MCF 10A (cell line): ENCODE results near the gene ZNF236. TPM values are rescaled to one million over a fixed set of nuclear protein-coding genes. Genes with fewer than 3 reads are reported as not detected.
A peak's percentile ranks its signal among the peaks of the same experiment; 100 is the strongest.

Experiments
- BruUV-seq: library from RNA; stranded (reverse); fragments of 400-500 nt; replicated peaks from 2 replicates; lab custom pipeline; 2021; lab: Mats Ljungman, UMichigan
- CTCF ChIA-PET: fragments of 300-600 bp; sonication (Branson Sonifier 250); formaldehyde crosslinking; extraction: SDS; loops from one replicate; lab custom pipeline; 2021; ENCODE audit warnings: antibody characterized with exemption, inconsistent platforms; lab: Yijun Ruan, JAX
- POLR2A ChIA-PET: fragments of 300-600, 350-650 bp; sonication (Branson Sonifier 250); formaldehyde crosslinking; extraction: SDS; loops from one replicate; lab custom pipeline; 2020; ENCODE audit warnings: antibody characterized with exemption, inconsistent platforms; lab: Yijun Ruan, JAX
- DNase-seq: peaks from one replicate; pipeline ENCODE4 v3.0.0-alpha.2; 2018; ENCODE audit not compliant: unreplicated experiment
- H3K27ac Mint-ChIP-seq: one replicate; pipeline ENCODE4 v1.8.0; 2022; ENCODE audit warnings: mild to moderate bottlenecking, low read depth, mixed read lengths; ENCODE audit not compliant: unreplicated experiment
- H3K27me3 Mint-ChIP-seq: one replicate; pipeline ENCODE4 v1.8.0; 2022; ENCODE audit warnings: mixed read lengths; ENCODE audit not compliant: insufficient read depth, unreplicated experiment
- H3K36me3 Mint-ChIP-seq: one replicate; pipeline ENCODE4 v1.8.0; 2022; ENCODE audit warnings: mild to moderate bottlenecking, moderate library complexity, mixed read lengths; ENCODE audit not compliant: insufficient read depth, unreplicated experiment
- H3K4me1 Mint-ChIP-seq: one replicate; pipeline ENCODE4 v1.8.0; 2022; ENCODE audit warnings: mixed read lengths; ENCODE audit not compliant: insufficient read depth, unreplicated experiment
- H3K4me3 Mint-ChIP-seq: one replicate; pipeline ENCODE4 v1.8.0; 2022; ENCODE audit warnings: mild to moderate bottlenecking, moderate library complexity, mixed read lengths; ENCODE audit not compliant: unreplicated experiment
- H3K9me3 Mint-ChIP-seq: one replicate; pipeline ENCODE4 v1.8.0; 2022; ENCODE audit warnings: mixed read lengths; ENCODE audit not compliant: unreplicated experiment
- CTCF ChIP-seq: fragments of 200-600 bp; IDR thresholded peaks from one replicate; pipeline ENCODE4 v1.8.0; 2022; ENCODE audit warnings: antibody characterized with exemption, mild to moderate bottlenecking; ENCODE audit not compliant: unreplicated experiment
- intact Hi-C: fragments of 100-400 bp; cut with micrococcal nuclease; formaldehyde crosslinking; loops from 2 replicates; pipeline ENCODE4 v1.14.1; 2022
- total RNA-seq: library from RNA; stranded (reverse); gene quantifications from 2 replicates; pipeline ENCODE4 v1.2.3, GENCODE V29; 2022

Gene ZNF236
- total RNA-seq, 1 experiment from 2014 or later, result 15.3 TPM

GRCh38 chr18:76903386-76903785 is 81.0 kb downstream of the ZNF236 start:
- no peaks in the 10 kb centered on the region for H3K27me3 Mint-ChIP-seq
- POLR2A ChIA-PET, result no interaction called here
- no peak for DNase-seq
- H3K4me1 Mint-ChIP-seq, result no peaks in the 10 kb centered on the region
- no peak for TF ChIP-seq CTCF
- H3K4me3 Mint-ChIP-seq, result no peak overlapping the region
- H3K27ac Mint-ChIP-seq, result peak overlapping the region; percentile 8
- no peaks in the 10 kb centered on the region for H3K9me3 Mint-ChIP-seq
- peaks cover 62% of the 10 kb centered on the region for H3K36me3 Mint-ChIP-seq
- intact Hi-C loops, result no loop called here
- no TSS peak for BruUV-seq
- CTCF ChIA-PET, result interaction anchor here (1.0 to 1.6 kb wide), 3 partner anchors 80 to 309 kb away, joined by 3 to 12 read pairs (median 5); no protein-coding TSS in a partner anchor

- ChIA-PET POLR2A (interaction anchor here (1.6 kb wide), 1 partner anchor 14 kb away, joined by 7 read pairs; no protein-coding TSS in a partner anchor), CTCF (interaction anchor here (1.2 to 2.5 kb wide), 4 partner anchors 14 to 102 kb away, joined by 3 to 10 read pairs (median 6); no protein-coding TSS in a partner anchor)
- no TSS peak for BruUV-seq
- Mint-ChIP-seq H3K27me3 (no peaks in the 10 kb centered on the region), H3K36me3 (peaks cover 64% of the 10 kb centered on the region), H3K27ac (no peak overlapping the region), H3K4me1 (no peaks in the 10 kb centered on the region), H3K4me3 (no peak overlapping the region), H3K9me3 (no peaks in the 10 kb centered on the region)
- DNase-seq, result no peak
- no peak for TF ChIP-seq CTCF
- intact Hi-C loops, result no loop called here
Measured at GRCh38 chr18:76905821-76906220, 83.5 kb downstream of the ZNF236 start.

- Mint-ChIP-seq H3K9me3 (no peaks in the 10 kb centered on the region), H3K27ac (no peak overlapping the region), H3K27me3 (no peaks in the 10 kb centered on the region), H3K4me1 (no peaks in the 10 kb centered on the region), H3K36me3 (peaks cover 67% of the 10 kb centered on the region), H3K4me3 (no peak overlapping the region)
- BruUV-seq, result no TSS peak
- intact Hi-C loops, result no loop called here
- CTCF ChIA-PET, result no interaction called here
- POLR2A ChIA-PET, result no interaction called here
- DNase-seq, result no peak
- TF ChIP-seq CTCF, result no peak
Measured at GRCh38 chr18:76908277-76908676, 85.9 kb downstream of the ZNF236 start.

GRCh38 chr18:76909439-76909838 is 87.1 kb downstream of the ZNF236 start:
- Mint-ChIP-seq H3K4me3 (no peak overlapping the region), H3K4me1 (no peaks in the 10 kb centered on the region), H3K27ac (no peak overlapping the region), H3K9me3 (no peaks in the 10 kb centered on the region), H3K36me3 (peaks cover 70% of the 10 kb centered on the region), H3K27me3 (no peaks in the 10 kb centered on the region)
- no TSS peak for BruUV-seq
- intact Hi-C loops, result no loop called here
- CTCF ChIA-PET, result interaction anchor here (1.0 kb wide), 1 partner anchor 106 kb away, joined by 3 read pairs; no protein-coding TSS in a partner anchor
- no peak for DNase-seq
- POLR2A ChIA-PET, result no interaction called here
- no peak for TF ChIP-seq CTCF
